Right lobe of liver (tissue), 6 donors: ENCODE results near the gene RNF217. TPM values are rescaled to one million over a fixed set of nuclear protein-coding genes. Genes with fewer than 3 reads are reported as not detected.
"Not testable (repeated sequence)": the region's sequence is repeated elsewhere in the genome, so short reads cannot be mapped to it uniquely, and the experiment has no call there.

Experiments used
- ATAC-seq, 4 donors: fragments of 200-7000 bp; cut with Tn5 transposase; one replicate each; pipeline ENCODE4 v1.9.1; 2020; ENCODE audit warnings: mild to moderate bottlenecking in 4 of 4, moderate library complexity in 4 of 4
- DNase-seq, 3 donors: peaks; one replicate each; pipeline ENCODE4 v3.0.0-alpha.2; 2020
- H3K27ac ChIP-seq, 3 donors: fragments of 200-600 bp; one replicate each; pipeline ENCODE4 v1.8.0; 2022
- H3K27me3 ChIP-seq, 2 donors: fragments of 200-600 bp; one replicate each; pipeline ENCODE4 v1.8.0; 2022
- H3K36me3 ChIP-seq, 4 donors: fragments of 200-600 bp; sonication (generic) in 1 of 4; one replicate each; pipeline versions ENCODE4 v1.5.1 to v1.8.0; 2017 to 2022; ENCODE audit warnings: control low read depth in 1 of 4
- H3K4me1 ChIP-seq, 4 donors: fragments of 200-600 bp; sonication (generic) in 1 of 4; one replicate each; pipeline versions ENCODE4 v1.5.1 to v1.8.0; 2017 to 2022; ENCODE audit warnings: control low read depth in 1 of 4
- H3K4me3 ChIP-seq, 3 donors: fragments of 200-600 bp; one replicate each; pipeline ENCODE4 v1.8.0; 2022
- H3K9me3 ChIP-seq, 4 donors: fragments of 200-600 bp; sonication (generic) in 1 of 4; one replicate each; pipeline versions ENCODE4 v1.5.1 to v1.8.0; 2017 to 2022; ENCODE audit warnings: control low read depth in 1 of 4
- POLR2A ChIP-seq: fragments of 450-650 bp; IDR thresholded peaks from one replicate; pipeline ENCODE4 v1.6.1; 2017; ENCODE audit warnings: antibody characterized with exemption, mild to moderate bottlenecking
- WGBS: methylation state at CpG from one replicate; pipeline ENCODE4 v1.1.6; 2018; ENCODE audit warnings: low coverage, low lambda C conversion rate; ENCODE audit not compliant: insufficient coverage; ENCODE audit errors: missing lambda C conversion rate; 5-methylcytosine and 5-hydroxymethylcytosine counted together
- intact Hi-C, 2 donors: fragments of 100-400 bp; cut with DNase I; formaldehyde crosslinking; loops; one replicate each; pipeline versions ENCODE4 v1.11.2 to v1.14.1; 2022
- total RNA-seq, 6 experiments: library from RNA; depleted of rRNA in 2 of 6; stranded (reverse); fragments of >200 nt in 2 of 6; fragmentation: NEBNext Ultra II Directional in 3 of 6; extraction: Animal tissue kit (Norgen Biotek cat#: 25700) in 3 of 6; gene quantifications; one replicate each; pipeline versions ENCODE4 v1.1.0 to v1.2.4, GENCODE V29; 2016 to 2023
- TF ChIP-seq, protein P1 (sequence below), 4 donors: fragments of 200-600 bp in 3 of 4; fragments of 450-650 bp in 1 of 4; IDR thresholded peaks; one replicate each; pipeline versions ENCODE4 v1.5.1 to v1.8.0; 2016 to 2022; ENCODE audit warnings: antibody characterized with exemption in 4 of 4, mild to moderate bottlenecking in 2 of 4
- donor health status: DM: no; HTN: yes; CAD: no.
- donor health status: DM: no; HTN: no; CAD: no.
- donor health status: DM: no; HTN: no; CAD: no.
- donor health status: DM: no; HTN: yes; CAD: no.
- donor health status: DM: no; HTN: yes; CAD: no.

RNF217 gene
- total RNA-seq, 6 experiments from 2014 or later, result 9.8 to 20.7 (median 14.3) TPM

- DNase-seq, result no peak
These were observed 63.1 kb downstream of the RNF217 start for GRCh38 chr6:125025164-125025854.

DNA sequence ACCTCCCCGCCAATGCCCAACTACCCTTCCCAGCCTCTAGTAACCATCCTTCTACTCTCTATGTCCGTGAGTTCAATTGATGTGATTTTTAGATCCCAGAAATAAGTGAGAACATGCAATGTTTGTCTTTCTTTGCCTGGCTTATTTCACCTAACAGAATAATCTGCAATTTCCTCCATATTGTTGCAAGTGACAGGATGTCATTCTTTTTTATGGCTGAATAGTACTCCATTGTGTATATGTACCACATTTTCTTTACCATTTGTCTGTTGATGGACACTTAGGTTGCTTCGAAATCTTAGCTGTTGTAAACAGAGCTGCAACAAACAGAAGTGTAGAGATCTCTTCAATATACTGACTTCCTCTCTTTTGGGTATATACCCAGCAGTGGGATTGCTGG, 65.0 kb downstream of the RNF217 start:
- intact Hi-C loops, result no loop called here

More at GRCh38 chr6:125025164-125025854, 63.1 kb downstream of the RNF217 start:
- Histone ChIP-seq H3K4me1 (peaks cover 0 to 10% (median 4%) of the 10 kb centered on the region in 4 donors), H3K36me3 (no peaks in the 10 kb centered on the region), H3K4me3 (no peak overlapping the region), H3K27ac (no peak overlapping the region), H3K27me3 (no peaks in the 10 kb centered on the region), H3K9me3 (no peaks in the 10 kb centered on the region)
- ATAC-seq, result no peak
- TF ChIP-seq, protein P1, sequence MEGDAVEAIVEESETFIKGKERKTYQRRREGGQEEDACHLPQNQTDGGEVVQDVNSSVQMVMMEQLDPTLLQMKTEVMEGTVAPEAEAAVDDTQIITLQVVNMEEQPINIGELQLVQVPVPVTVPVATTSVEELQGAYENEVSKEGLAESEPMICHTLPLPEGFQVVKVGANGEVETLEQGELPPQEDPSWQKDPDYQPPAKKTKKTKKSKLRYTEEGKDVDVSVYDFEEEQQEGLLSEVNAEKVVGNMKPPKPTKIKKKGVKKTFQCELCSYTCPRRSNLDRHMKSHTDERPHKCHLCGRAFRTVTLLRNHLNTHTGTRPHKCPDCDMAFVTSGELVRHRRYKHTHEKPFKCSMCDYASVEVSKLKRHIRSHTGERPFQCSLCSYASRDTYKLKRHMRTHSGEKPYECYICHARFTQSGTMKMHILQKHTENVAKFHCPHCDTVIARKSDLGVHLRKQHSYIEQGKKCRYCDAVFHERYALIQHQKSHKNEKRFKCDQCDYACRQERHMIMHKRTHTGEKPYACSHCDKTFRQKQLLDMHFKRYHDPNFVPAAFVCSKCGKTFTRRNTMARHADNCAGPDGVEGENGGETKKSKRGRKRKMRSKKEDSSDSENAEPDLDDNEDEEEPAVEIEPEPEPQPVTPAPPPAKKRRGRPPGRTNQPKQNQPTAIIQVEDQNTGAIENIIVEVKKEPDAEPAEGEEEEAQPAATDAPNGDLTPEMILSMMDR (IDR thresholded peaks at IDR 0.05), result no peak
- no peak for TF ChIP-seq POLR2A
- 21% methylated on average over 3 of the region's 3 CpGs for WGBS
- intact Hi-C loops, result no loop called here

GRCh38 chr6:125030969-125031368, 68.7 kb downstream of the RNF217 start:
- Histone ChIP-seq H3K27ac (no peak overlapping the region), H3K27me3 (no peaks in the 10 kb centered on the region), H3K9me3 (no peaks in the 10 kb centered on the region), H3K4me1 (no peaks in the 10 kb centered on the region), H3K4me3 (no peak overlapping the region), H3K36me3 (no peaks in the 10 kb centered on the region)
- DNase-seq, result no peak
- 40% methylated on average over 2 of the region's 6 CpGs for WGBS
- TF ChIP-seq, protein P1 (IDR thresholded peaks at IDR 0.05), result no peak
- TF ChIP-seq POLR2A, result no peak
- intact Hi-C loops, result no loop called here
- no peak for ATAC-seq

More for the DNA sequence above, 65.0 kb downstream of the RNF217 start:
- Histone ChIP-seq H3K9me3 (no peaks in the 10 kb centered on the region), H3K4me1 (peaks cover 0 to 3% (median under 1%) of the 10 kb centered on the region in 4 donors), H3K36me3 (no peaks in the 10 kb centered on the region), H3K27ac (no peak overlapping the region), H3K4me3 (no peak overlapping the region), H3K27me3 (no peaks in the 10 kb centered on the region)
- 63% methylated on average over 3 of the region's 3 CpGs for WGBS
- DNase-seq (no peak), ATAC-seq (no peak)
- TF ChIP-seq, protein P1 (IDR thresholded peaks at IDR 0.05), result no peak
- no peak for TF ChIP-seq POLR2A

- no peak for TF ChIP-seq POLR2A
- TF ChIP-seq, protein P1 (IDR thresholded peaks at IDR 0.05), result no peak
- Histone ChIP-seq H3K9me3 (no peaks in the 10 kb centered on the region), H3K4me1 (no peaks in the 10 kb centered on the region), H3K36me3 (no peaks in the 10 kb centered on the region), H3K27me3 (no peaks in the 10 kb centered on the region), H3K27ac (no peak overlapping the region), H3K4me3 (no peak overlapping the region)
- intact Hi-C loops, result no loop called here
- WGBS, result 93% methylated on average over 1 of the region's 1 CpG
- ATAC-seq (no peak), DNase-seq (no peak)
These were observed 69.1 kb downstream of the RNF217 start for GRCh38 chr6:125031385-125031784.

GRCh38 chr6:125034929-125035328, 72.7 kb downstream of the RNF217 start:
- H3K27ac ChIP-seq, result not testable (repeated sequence)

GRCh38 chr6:125036486-125036885, 74.2 kb downstream of the RNF217 start:
- H3K9me3 ChIP-seq, ATAC-seq, H3K27ac ChIP-seq, H3K4me3 ChIP-seq, H3K4me1 ChIP-seq, intact Hi-C loops, DNase-seq, H3K27me3 ChIP-seq, H3K36me3 ChIP-seq: not testable (repeated sequence)
- 94% methylated on average over 4 of the region's 4 CpGs for WGBS

More at GRCh38 chr6:125034929-125035328, 72.7 kb downstream of the RNF217 start:
- intact Hi-C loops, H3K36me3 ChIP-seq, DNase-seq, ATAC-seq, H3K4me1 ChIP-seq, H3K27me3 ChIP-seq, H3K9me3 ChIP-seq, H3K4me3 ChIP-seq: not testable (repeated sequence)
